Esophagus squamous epithelium (tissue), 5 donors: ENCODE data around the gene HIGD2A. TPM values are rescaled to one million over a fixed set of nuclear protein-coding genes. Genes with fewer than 3 reads are reported as not detected.
A peak's percentile ranks its signal among the peaks of the same experiment; 100 is the strongest.

Experiments
- DNase-seq: peaks from one replicate; lab custom pipeline; 2025; lab: John Stamatoyannopoulos, UW
- H3K27ac ChIP-seq, 4 donors: fragments of 200-600 bp; sonication (generic); one replicate each; pipeline ENCODE4 v1.5.1; 2016 to 2019; ENCODE audit warnings: mild to moderate bottlenecking in 1 of 4
- H3K27me3 ChIP-seq, 4 donors: fragments of 200-600 bp; sonication (generic); 1 replicate in 3 of 4; 2 replicates in 1 of 4; pipeline versions ENCODE4 v1.5.1 to v1.6.0; 2017 to 2021; ENCODE audit warnings: antibody characterized with exemption in 1 of 4
- H3K36me3 ChIP-seq, 3 donors: fragments of 200-600 bp; sonication (generic); one replicate each; pipeline ENCODE4 v1.5.1; 2016 to 2019
- H3K4me1 ChIP-seq, 3 donors: fragments of 200-600 bp; sonication (generic); one replicate each; pipeline ENCODE4 v1.5.1; 2017 to 2019
- H3K4me3 ChIP-seq, 4 donors: fragments of 200-600 bp; sonication (generic); 1 replicate in 3 of 4; 2 replicates in 1 of 4; pipeline ENCODE4 v1.5.1; 2016 to 2019; ENCODE audit warnings: mild to moderate bottlenecking in 2 of 4, moderate library complexity in 1 of 4
- H3K9me3 ChIP-seq, 3 donors: fragments of 200-600 bp; sonication (generic); one replicate each; pipeline ENCODE4 v1.5.1; 2016 to 2019
- CTCF ChIP-seq, 6 experiments: fragments of 450-650 bp in 4 of 6; fragments of 200-600 bp in 2 of 6; sonication (generic) in 2 of 6; IDR thresholded peaks; one replicate each; pipeline ENCODE4 v1.5.1; 2016 to 2019; ENCODE audit warnings: antibody characterized with exemption in 6 of 6, mild to moderate bottlenecking in 4 of 6, moderate library complexity in 4 of 6
- POLR2A ChIP-seq, 4 donors: fragments of 450-650 bp; IDR thresholded peaks; one replicate each; pipeline ENCODE4 v1.6.1; 2017; ENCODE audit warnings: antibody characterized with exemption in 4 of 4, mild to moderate bottlenecking in 4 of 4, moderate library complexity in 3 of 4
- WGBS, 2 donors: methylation state at CpG; one replicate each; pipeline ENCODE4 v1.1.5; 2018; 5-methylcytosine and 5-hydroxymethylcytosine counted together
- intact Hi-C: fragments of 100-400 bp; cut with DNase I; formaldehyde crosslinking; loops from one replicate; pipeline ENCODE4 v1.15.0; 2022
- total RNA-seq, 4 donors: library from RNA; depleted of rRNA; stranded (reverse); fragments of >200 nt; gene quantifications; one replicate each; pipeline ENCODE4 v1.1.0, GENCODE V29; 2016
- donor health status: DM: yes; HTN: yes; CAD: no.

The HIGD2A gene
- total RNA-seq, 4 donors from 2014 or later: 77.2 to 122 (median 90.3) TPM

- H3K4me3 ChIP-seq: peak overlapping the region in 2 of 4 donors; percentile 2 to 32
- peak overlapping the region; percentile 71 to 99 (median 87) for H3K27ac ChIP-seq
- peaks cover 31 to 63% (median 32%) of the 10 kb centered on the region in 3 donors for H3K4me1 ChIP-seq
- TF ChIP-seq POLR2A (IDR thresholded peaks at IDR 0.05) (no peak), CTCF (IDR thresholded peaks at IDR 0.05) (no peak)
- WGBS, 2 donors: 52 to 66% methylated on average over 8 to 16 of the region's 17 CpGs
- H3K36me3 ChIP-seq: peaks cover 10 to 74% (median 12%) of the 10 kb centered on the region in 3 donors
- no peaks in the 10 kb centered on the region for H3K9me3 ChIP-seq
- intact Hi-C loops: no loop called here
- no peaks in the 10 kb centered on the region for H3K27me3 ChIP-seq
- DNase-seq: no peak
These were observed 12.0 kb downstream of the HIGD2A start for GRCh38 chr5:176400382-176401156.

- H3K4me3 ChIP-seq: peak overlapping the region in 1 of 4 donors; percentile 32
- no peak for DNase-seq
- peaks cover 5 to 74% (median 15%) of the 10 kb centered on the region in 3 donors for H3K36me3 ChIP-seq
- intact Hi-C loops: no loop called here
- no peaks in the 10 kb centered on the region for H3K27me3 ChIP-seq
- TF ChIP-seq POLR2A (IDR thresholded peaks at IDR 0.05) (no peak), CTCF (IDR thresholded peaks at IDR 0.05) (no peak)
- peak overlapping the region; percentile 71 to 99 (median 87) for H3K27ac ChIP-seq
- H3K4me1 ChIP-seq: peaks cover 32 to 72% (median 40%) of the 10 kb centered on the region in 3 donors
- WGBS, 2 donors: 81 to 82% methylated on average over 18 to 22 of the region's 22 CpGs
- H3K9me3 ChIP-seq: no peaks in the 10 kb centered on the region
These were observed 13.0 kb downstream of the HIGD2A start for GRCh38 chr5:176401281-176402205.

- no peak for DNase-seq
- H3K9me3 ChIP-seq: no peaks in the 10 kb centered on the region
- H3K36me3 ChIP-seq: peaks cover 0 to 72% (median 20%) of the 10 kb centered on the region in 3 donors
- intact Hi-C loops: no loop called here
- 86% methylated on average over 15 to 18 of the region's 20 CpGs for WGBS, 2 donors
- TF ChIP-seq POLR2A (IDR thresholded peaks at IDR 0.05) (no peak), CTCF (IDR thresholded peaks at IDR 0.05) (peak in 1 of 6 experiments; percentile 9)
- H3K4me3 ChIP-seq: no peak overlapping the region
- H3K27me3 ChIP-seq: no peaks in the 10 kb centered on the region
- peak overlapping the region; percentile 39 to 99 (median 84) for H3K27ac ChIP-seq
- H3K4me1 ChIP-seq: peaks cover 46 to 100% (median 58%) of the 10 kb centered on the region in 3 donors
These were observed 17.3 kb downstream of the HIGD2A start for GRCh38 chr5:176405656-176406435.

- peak overlapping the region; percentile 73 to 99 (median 84) for H3K27ac ChIP-seq
- peaks cover 0 to 72% (median 20%) of the 10 kb centered on the region in 3 donors for H3K36me3 ChIP-seq
- TF ChIP-seq POLR2A (IDR thresholded peaks at IDR 0.05) (no peak), CTCF (IDR thresholded peaks at IDR 0.05) (peak in 2 of 6 experiments; percentile 12 to 22)
- no peaks in the 10 kb centered on the region for H3K9me3 ChIP-seq
- DNase-seq: no peak
- H3K27me3 ChIP-seq: no peaks in the 10 kb centered on the region
- WGBS, 2 donors: 49 to 83% methylated on average over 9 of the region's 9 CpGs
- H3K4me1 ChIP-seq: peaks cover 49 to 100% (median 58%) of the 10 kb centered on the region in 3 donors
- intact Hi-C loops: no loop called here
- H3K4me3 ChIP-seq: no peak overlapping the region
These were observed 18.0 kb downstream of the HIGD2A start for GRCh38 chr5:176406436-176407052.
